Activated CD8-positive, alpha-beta memory T cell treated with anti-CD3 and anti-CD28 coated beads, Interleukin-2, amount 50 U/mL, for 1 hour (primary cell): ENCODE results near the gene AMZ1.

Source experiments
- DNase-seq: peaks from one replicate; pipeline ENCODE4 v3.0.0-alpha.2; 2020; ENCODE audit errors: extremely low read depth

The AMZ1 gene, protein sequence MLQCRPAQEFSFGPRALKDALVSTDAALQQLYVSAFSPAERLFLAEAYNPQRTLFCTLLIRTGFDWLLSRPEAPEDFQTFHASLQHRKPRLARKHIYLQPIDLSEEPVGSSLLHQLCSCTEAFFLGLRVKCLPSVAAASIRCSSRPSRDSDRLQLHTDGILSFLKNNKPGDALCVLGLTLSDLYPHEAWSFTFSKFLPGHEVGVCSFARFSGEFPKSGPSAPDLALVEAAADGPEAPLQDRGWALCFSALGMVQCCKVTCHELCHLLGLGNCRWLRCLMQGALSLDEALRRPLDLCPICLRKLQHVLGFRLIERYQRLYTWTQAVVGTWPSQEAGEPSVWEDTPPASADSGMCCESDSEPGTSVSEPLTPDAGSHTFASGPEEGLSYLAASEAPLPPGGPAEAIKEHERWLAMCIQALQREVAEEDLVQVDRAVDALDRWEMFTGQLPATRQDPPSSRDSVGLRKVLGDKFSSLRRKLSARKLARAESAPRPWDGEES

DNA sequence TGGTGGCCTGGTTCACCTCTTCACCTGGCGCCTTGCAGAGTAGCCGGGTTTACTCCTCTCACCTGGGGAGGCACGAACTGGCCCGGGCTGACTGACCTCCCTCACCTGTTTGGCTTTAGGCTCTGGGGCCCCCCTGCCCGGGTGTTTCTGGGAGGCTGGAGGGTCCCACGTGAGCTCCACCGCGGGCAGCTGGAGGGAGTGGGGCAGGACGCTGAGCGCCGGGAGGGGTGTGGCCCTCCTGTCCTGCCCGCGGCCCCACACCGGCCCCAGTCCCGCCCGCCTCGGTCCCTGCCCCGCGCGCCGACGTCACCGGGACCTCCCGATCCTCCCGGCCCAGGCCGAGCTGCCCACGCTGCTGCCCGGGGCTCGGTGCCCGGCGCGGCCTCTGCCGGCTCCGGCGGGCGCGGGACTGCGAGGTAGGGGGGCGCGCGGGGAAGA, at the start of gene AMZ1:
AMZ1 (plus strand) TSS at position 322 of the 438 bp plus-strand sequence. CDS start 12,250 bp downstream, outside the sequence.
- no peak for DNase-seq

DNA sequence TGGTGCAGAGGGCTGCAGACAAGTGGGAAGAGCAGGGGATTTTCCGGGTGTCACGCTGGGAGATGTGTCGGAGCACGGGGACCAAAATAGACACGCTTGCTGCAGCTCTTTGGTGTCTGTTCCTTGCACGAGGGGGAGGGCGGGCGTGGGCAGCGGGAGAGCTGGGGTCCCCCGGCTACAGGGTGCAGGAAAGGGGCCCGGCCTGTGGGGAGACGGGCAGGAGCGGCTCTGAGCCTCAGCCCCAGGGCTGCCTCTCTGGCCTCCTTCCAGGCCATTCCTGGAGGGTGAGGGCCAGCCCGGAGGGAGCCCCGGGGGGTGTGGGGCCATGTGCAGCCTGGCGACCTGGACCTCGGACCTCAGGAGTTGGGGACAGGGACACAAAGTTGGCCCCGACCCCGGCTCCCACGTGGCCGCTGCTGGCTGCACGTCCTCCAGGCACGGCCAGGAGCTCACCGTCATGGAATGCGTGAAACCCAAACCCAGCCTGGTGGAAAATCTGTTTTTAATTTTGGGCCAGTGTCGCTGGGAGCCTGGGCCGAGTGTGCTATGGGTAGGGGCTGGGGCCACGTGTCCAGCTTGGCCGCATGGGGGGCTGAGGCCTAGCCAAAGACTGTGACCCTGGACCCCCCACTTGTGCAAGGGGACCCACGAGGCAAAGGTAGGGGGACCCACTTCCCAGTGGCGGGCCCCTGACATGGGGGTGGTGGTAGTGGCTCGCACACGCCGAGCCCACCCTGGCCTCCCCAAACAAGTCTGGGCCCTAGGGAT, 49.6 kb upstream of the AMZ1 start:
- no peak for DNase-seq

- DNase-seq = no peak
These were observed 48.8 kb upstream of the AMZ1 start for GRCh38 chr7:2639181-2639681.

DNA sequence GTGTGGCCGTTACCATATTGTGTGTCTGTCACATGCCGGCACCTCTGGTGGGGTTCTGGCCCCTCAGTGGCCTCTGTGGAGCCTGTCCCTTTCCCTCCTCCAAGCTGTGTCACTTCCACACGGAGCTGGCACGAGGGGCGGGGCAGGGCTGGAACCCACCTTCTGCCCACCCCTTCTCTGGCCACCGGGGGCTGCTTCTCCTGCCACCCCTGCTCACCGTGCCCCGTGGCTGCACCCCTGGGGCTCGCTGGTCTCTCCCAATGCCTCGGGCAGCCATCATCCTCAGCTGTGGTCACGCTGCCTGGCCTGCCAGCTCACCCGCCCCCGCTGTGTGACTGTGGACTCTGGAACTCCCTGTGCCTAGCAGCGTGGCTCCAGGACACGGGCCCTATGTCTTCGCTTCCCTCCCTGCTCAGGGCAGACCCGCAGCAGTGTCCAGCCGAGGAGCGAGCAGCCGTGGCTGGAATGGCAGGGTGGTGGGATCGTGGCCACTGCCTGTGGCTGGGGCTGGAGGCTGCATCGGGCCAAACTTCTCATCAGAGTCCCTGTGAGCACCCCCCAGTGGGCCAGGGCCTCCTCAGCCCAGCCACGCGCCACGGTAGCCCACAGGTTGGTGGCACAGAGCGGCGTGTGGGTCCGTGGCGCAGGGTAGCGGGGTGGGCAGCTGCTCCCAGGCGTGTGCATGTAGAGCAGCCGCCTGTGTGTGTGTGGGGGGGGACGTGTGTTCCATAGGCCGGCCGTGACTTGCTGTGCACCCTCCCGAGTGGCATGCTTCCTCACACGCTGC, 48.1 kb upstream of the AMZ1 start:
- no peak for DNase-seq

GRCh38 chr7:2640482-2640830, 47.5 kb upstream of the AMZ1 start:
- DNase-seq = no peak

- no peak for DNase-seq
These were observed 47.1 kb upstream of the AMZ1 start for GRCh38 chr7:2640846-2641316.

- DNase-seq = no peak
These were observed 46.3 kb upstream of the AMZ1 start for GRCh38 chr7:2641406-2642393.

DNA sequence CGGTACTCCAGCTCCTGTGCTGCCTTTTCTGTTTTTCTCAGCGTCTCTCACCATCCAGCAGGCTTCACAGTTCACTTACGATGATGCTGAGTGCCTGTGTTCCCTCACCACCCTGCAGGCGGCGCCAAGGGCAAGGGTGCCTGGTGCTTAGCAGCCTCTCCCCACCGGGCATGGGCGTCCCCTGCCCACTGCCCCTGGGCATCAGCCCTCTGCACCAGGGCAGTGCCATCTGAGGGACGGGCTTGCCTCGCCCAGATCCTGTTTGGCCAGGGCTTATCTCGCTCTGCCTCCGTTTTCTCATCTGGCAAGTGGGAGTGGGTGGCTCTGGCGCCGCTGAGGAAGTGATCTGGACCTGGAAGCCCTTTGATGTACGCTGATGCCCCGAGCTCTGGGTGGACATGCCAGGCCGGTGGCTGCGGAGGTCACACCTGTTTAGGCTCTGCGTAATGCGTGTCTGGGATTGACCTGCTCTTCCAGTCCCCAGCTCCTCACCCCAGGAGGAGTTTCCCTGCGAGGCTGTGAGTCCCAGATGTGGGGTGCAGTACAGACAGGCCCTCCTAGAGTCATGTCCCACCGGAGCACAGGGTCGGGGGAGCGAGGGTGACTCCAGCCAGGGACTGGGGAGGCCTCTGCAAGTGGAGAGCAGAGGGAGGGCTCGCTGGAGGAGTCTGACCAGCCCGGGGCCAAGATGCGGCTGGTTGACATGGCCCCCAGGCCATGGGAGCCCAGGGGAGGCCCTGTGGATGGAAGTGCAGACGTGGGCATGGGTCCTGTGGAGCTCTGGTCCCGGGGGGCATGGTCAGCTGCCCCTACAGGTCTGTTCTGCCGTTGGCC, 44.4 kb upstream of the AMZ1 start:
- no peak for DNase-seq

GRCh38 chr7:2644220-2644561, 43.8 kb upstream of the AMZ1 start:
- no peak for DNase-seq

DNA sequence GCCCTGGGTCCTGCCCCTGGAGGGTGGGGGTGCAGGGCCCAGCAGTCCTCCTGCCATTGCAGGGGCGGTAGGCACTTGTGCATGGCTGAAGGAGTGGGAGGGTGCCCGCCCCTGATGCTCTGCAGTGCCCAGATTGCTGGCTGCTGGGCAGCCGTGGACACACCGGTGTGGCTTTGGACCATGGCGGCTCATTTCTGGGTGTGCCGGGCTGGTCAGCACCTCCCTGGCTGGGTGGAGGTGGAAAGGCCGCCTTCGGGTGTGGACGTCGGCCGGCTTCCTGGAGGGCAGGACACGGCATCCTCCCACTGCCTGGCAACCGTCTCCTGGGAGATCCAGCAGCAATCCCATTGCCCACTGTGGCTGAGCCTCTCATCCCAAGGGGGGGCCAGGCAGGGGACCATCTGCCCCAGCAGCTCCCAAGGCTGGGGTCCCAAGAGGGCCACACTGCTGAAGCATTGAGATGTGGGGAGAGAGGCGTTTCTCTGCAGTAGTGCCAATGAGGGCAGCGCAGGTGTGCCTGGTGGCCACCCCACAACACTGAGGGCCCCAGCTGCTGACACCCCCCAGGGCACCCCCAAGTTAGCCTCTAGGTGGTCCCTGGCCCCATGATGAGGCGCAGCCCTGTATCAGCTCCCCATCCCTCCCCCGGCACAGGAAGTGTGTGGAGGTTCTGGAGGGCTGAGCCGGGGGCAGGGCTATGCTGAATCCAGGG, 43.3 kb upstream of the AMZ1 start:
- no peak for DNase-seq

DNA sequence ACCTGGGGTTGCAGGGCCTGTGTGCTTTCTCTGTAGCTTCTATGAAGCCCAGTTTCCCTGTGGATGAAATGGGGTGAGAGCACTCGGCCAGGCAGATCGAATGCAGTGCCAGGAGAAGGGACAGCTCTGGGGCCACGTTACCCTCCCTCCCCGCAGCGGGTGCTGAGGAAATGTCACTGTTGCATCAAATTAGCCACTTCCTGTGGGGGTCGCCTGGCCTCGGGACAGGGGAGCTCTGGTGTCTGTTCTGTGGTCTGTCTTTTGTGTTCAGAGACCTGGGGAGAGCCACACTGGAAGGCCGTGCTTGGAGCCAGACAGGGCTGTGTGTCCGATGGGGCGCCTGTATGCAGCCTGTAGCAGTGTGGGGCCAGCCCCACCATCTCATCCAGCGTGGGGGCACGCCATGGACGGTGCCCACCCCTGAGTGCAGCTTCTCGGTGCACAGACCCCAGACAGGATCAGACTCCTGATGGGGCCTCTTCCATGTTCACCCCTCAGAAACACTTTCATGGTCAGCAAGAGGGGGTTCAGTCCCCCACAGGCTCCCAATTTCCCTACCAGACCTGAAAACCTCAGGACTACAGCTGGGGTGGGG, 42.6 kb upstream of the AMZ1 start:
- DNase-seq = no peak

- DNase-seq = no peak
These were observed 41.7 kb upstream of the AMZ1 start for GRCh38 chr7:2646336-2646679.

DNA sequence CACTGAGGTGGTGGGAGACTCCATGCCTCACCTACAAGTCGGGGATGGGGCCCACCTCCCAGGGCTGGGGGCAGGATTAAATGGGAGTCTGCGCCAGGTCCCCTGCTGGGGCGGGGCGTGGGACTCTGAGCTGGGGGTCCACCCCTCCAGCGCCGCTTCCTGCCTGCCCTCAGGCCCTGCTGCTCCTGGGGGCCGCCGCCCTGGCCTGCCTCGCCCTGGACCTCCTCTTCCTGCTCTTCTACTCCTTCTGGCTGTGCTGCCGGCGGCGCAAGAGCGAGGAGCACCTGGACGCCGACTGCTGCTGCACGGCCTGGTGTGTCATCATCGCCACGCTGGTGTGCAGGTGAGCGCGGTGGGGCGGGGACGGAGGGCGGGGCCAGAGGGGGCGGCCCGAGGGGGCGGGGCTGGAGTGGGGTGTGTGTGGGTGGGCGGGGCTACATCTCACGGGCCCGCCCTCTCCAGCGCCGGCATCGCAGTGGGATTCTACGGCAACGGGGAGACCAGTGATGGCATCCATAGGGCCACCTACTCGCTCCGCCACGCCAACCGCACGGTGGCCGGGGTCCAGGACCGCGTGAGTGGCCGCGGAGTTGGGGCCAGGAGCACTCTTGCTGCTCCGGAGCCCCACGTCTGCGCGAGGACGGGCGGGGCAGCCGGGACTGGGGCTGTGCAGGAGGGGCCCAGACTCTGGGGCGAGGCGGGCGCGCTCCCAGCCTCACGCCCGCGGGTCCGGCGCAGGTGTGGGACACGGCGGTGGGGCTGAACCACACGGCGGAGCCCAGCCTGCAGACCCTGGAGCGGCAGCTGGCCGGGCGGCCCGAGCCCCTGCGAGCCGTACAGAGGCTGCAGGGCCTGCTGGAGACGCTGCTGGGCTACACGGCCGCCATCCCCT, 41.1 kb upstream of the AMZ1 start:
- no peak for DNase-seq

DNA sequence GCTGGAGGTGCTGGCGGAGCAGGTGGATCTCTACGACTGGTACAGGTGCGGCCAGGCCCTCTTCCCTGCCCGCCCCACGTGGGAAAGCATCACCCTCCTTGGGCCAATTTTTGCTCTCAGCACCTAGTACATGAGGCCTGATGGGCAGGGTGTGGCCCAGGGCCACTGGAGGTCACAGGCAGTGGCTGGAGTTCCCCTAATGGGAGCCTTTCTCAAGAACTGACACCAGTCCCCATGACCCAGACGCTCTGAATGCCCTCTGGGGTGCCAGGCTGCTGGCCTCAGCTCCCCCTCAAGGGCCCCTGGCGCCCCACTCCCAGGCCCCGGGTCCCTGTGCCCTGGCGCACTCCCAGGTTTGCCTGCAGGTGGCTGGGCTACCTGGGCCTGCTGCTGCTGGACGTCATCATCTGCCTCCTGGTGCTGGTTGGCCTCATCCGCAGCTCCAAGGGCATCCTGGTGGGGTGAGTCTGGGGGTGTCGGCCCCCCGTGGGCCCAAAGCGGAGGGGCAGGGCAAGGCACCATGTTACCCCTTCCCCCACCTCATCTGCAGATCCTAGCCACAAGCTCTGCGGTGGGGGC, 40.3 kb upstream of the AMZ1 start:
- DNase-seq = no peak

DNA sequence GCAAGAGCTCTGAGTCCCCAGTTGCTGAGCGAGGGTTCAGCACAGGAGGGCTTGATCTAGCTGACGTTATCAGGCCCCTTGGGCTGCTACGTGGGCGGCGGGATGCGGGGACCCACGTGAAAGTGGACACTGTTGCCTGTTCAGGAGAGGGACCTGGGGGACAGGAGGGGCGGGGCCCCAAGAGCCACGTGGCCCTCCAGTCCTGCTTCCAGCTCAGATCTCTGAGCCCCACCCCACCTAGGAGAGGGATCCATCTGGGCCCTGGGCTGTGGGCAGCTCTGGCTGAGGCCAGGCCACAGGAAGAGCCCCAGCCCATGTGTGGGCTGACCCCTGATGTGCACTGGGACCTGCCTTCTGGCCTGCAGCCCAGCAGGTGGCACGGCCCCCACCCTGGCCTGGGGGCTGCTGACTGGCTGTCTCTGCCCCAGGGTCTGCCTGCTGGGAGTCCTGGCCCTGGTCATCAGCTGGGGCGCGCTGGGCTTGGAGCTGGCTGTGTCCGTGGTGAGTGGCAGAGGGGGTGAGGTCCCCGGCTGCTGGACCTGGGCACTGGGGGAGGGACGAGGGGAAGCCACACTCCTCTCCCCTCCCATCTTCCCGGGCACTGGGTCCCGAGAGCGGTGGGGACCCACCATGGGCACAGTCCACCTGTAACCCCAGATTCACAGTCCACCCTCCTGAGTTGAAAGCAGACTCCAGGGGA, 38.7 kb upstream of the AMZ1 start:
- no peak for DNase-seq

DNA sequence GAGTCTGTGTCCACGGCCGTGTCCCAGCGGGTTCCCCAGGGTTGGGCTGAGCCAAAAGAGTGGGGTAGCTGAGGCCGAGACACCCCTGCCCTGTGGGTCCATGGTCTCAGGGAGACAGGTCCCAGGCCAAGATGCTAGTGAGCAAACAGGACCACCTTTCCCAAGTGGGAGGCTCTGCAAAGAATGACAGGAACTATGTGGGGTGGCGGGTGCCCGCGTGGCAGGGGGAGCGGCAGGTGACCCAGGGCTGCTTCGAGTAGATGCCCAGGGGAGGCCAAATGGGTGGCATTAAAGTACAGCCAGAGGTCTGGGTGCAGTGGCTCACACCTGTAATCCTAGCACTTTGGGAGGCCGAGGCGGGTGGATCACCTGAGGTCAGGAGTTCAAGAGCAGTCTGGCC, 38.0 kb upstream of the AMZ1 start:
- no peak for DNase-seq

GRCh38 chr7:2650451-2650850, 37.6 kb upstream of the AMZ1 start:
- no peak for DNase-seq
